DND-41 (cell line): ENCODE measurements around the gene LAMB4.

ENCODE experiments used
- ATAC-seq: fragments of 200-7000 bp; cut with Tn5 transposase; 3 replicates; pipeline ENCODE4 v1.9.1; 2021; ENCODE audit warnings: low read depth; ENCODE audit not compliant: insufficient read depth
- DNase-seq: peaks from one replicate; pipeline ENCODE4 v3.0.0-alpha.2; 2020
- H2AFZ ChIP-seq: 2 replicates; pipeline ENCODE4 v1.6.0; 2012; ENCODE audit warnings: low read depth, low read length
- H3K27ac ChIP-seq: 2 replicates; pipeline ENCODE4 v1.5.1; 2012; ENCODE audit warnings: low read length, inconsistent platforms
- H3K27me3 ChIP-seq: fragments of 200-600 bp; sonication (generic); 2 replicates; pipeline ENCODE4 v1.6.0; 2012; ENCODE audit warnings: low read length, mild to moderate bottlenecking, inconsistent platforms; ENCODE audit not compliant: insufficient read depth, poor library complexity
- H3K36me3 ChIP-seq: 2 replicates; pipeline ENCODE4 v1.5.1; 2012; ENCODE audit warnings: low read length, inconsistent platforms; ENCODE audit not compliant: insufficient read depth
- H3K4me1 ChIP-seq: 2 replicates; pipeline ENCODE4 v1.5.1; 2012; ENCODE audit warnings: mild to moderate bottlenecking, low read length; ENCODE audit not compliant: insufficient read depth
- H3K4me2 ChIP-seq: 2 replicates; pipeline ENCODE4 v1.6.0; 2012; ENCODE audit warnings: mild to moderate bottlenecking, moderate library complexity, low read length, inconsistent platforms; ENCODE audit not compliant: insufficient read depth
- H3K4me3 ChIP-seq, 2 experiments: fragments of 200-600 bp in 1 of 2; shearing (Covaris generic) in 1 of 2; 2 replicates each; pipeline ENCODE4 v1.5.1; 2012 to 2016; ENCODE audit warnings: inconsistent platforms in 2 of 2, low read length in 2 of 2, mild to moderate bottlenecking in 2 of 2, low read depth in 1 of 2, moderate library complexity in 1 of 2
- H3K79me2 ChIP-seq: 2 replicates; pipeline ENCODE4 v1.6.0; 2012; ENCODE audit warnings: low read length, inconsistent platforms; ENCODE audit not compliant: insufficient read depth
- H3K9ac ChIP-seq: 2 replicates; pipeline ENCODE4 v1.6.0; 2012; ENCODE audit warnings: low read depth, mild to moderate bottlenecking, inconsistent platforms, low read length, moderate library complexity
- H3K9me3 ChIP-seq: 2 replicates; pipeline ENCODE4 v1.5.1; 2012; ENCODE audit warnings: low read length, moderate library complexity, mild to moderate bottlenecking, inconsistent platforms; ENCODE audit not compliant: insufficient read depth, severe bottlenecking
- H4K20me1 ChIP-seq: 2 replicates; pipeline ENCODE4 v1.6.0; 2012; ENCODE audit warnings: low read length; ENCODE audit not compliant: insufficient read depth
- CTCF ChIP-seq: IDR thresholded peaks from 2 replicates; pipeline ENCODE4 v1.5.1; 2012; ENCODE audit warnings: borderline replicate concordance, low read length, moderate library complexity, mild to moderate bottlenecking; ENCODE audit not compliant: poor library complexity, severe bottlenecking; ENCODE audit errors: extremely low read depth
- EZH2 ChIP-seq: IDR thresholded peaks from 3 replicates; pipeline ENCODE4 v1.6.1; 2012; ENCODE audit warnings: borderline replicate concordance, low read depth, mild to moderate bottlenecking, moderate library complexity, low read length, inconsistent platforms; ENCODE audit not compliant: severe bottlenecking

The LAMB4 gene

GRCh38 chr7:108014215-108014614, 115.9 kb downstream of the LAMB4 start:
- DNase-seq (no peak), ATAC-seq (no peak)
- TF ChIP-seq EZH2 = no peak
- no peak for TF ChIP-seq CTCF
- no peaks in the 10 kb centered on the region for H3K79me2 ChIP-seq
- no peaks in the 10 kb centered on the region for H3K4me1 ChIP-seq
- no peak overlapping the region for H3K9ac ChIP-seq
- H4K20me1 ChIP-seq = no peaks in the 10 kb centered on the region
- H3K4me2 ChIP-seq = no peak overlapping the region
- no peak overlapping the region for H3K27ac ChIP-seq
- no peak overlapping the region for H3K4me3 ChIP-seq
- no peak overlapping the region for H2AFZ ChIP-seq
- H3K27me3 ChIP-seq = peaks cover 3% of the 10 kb centered on the region
- H3K9me3 ChIP-seq = no peaks in the 10 kb centered on the region
- H3K36me3 ChIP-seq = no peaks in the 10 kb centered on the region

GRCh38 chr7:108012499-108013430, 117.4 kb downstream of the LAMB4 start:
- Histone ChIP-seq H3K9ac (no peak overlapping the region), H3K27me3 (peaks cover 3% of the 10 kb centered on the region), H3K36me3 (no peaks in the 10 kb centered on the region), H2AFZ (no peak overlapping the region), H4K20me1 (no peaks in the 10 kb centered on the region), H3K27ac (no peak overlapping the region), H3K4me3 (no peak overlapping the region), H3K9me3 (no peaks in the 10 kb centered on the region), H3K4me1 (no peaks in the 10 kb centered on the region), H3K79me2 (no peaks in the 10 kb centered on the region), H3K4me2 (no peak overlapping the region)
- ATAC-seq = no peak
- no peak for DNase-seq
- TF ChIP-seq CTCF = no peak
- TF ChIP-seq EZH2 = no peak

GRCh38 chr7:108010377-108010776, 119.8 kb downstream of the LAMB4 start:
- Histone ChIP-seq H3K9ac (no peak overlapping the region), H3K4me2 (no peak overlapping the region), H3K36me3 (no peaks in the 10 kb centered on the region), H2AFZ (no peak overlapping the region), H3K27ac (no peak overlapping the region), H4K20me1 (no peaks in the 10 kb centered on the region), H3K27me3 (peaks cover 3% of the 10 kb centered on the region), H3K4me3 (no peak overlapping the region), H3K9me3 (no peaks in the 10 kb centered on the region), H3K79me2 (no peaks in the 10 kb centered on the region), H3K4me1 (no peaks in the 10 kb centered on the region)
- ATAC-seq (no peak), DNase-seq (no peak)
- TF ChIP-seq CTCF = no peak
- TF ChIP-seq EZH2 = no peak
